Measurements from ENCODE around the gene TMEM179.

TMEM179 gene

DNA sequence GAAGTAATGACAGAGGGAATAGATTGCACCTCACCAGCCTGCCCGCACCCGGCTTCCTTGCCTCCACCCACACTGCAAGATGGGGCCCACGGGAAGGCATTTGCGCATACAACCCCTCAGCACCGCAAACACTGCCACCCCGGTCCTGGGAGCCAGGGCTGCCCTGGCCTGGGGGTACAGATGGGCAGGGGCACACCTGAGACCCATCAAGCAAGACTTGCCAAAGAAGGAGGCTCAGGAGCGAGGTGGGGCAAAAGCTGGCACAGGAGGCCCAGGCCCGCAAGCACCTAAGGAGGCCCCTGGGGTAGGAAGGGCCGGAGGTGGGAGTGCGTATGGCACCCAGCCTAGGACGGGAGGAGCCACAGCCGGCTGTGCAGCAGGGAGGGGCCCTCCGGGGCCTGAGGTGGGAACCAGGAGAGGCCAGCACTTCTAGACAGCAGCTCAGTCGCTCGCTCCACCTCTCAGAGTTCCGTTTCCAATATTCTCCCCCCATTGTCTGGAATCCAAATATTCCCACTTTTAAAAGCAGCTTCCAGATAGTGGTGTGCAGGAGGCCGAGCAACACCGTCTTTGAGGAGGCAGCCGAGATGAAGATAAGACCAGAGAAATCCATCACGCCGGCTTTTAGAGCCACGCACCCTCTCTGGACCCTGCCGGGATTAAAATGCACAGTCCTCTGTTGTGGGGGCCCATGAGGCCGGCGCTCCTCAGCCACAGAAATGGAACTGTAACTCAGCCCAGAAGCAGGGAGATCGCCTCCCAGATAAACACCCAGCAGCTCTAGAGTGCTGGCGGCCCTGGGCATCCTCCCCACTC, 37.2 kb downstream of the TMEM179 start:
- no peak for DNase-seq

DNA sequence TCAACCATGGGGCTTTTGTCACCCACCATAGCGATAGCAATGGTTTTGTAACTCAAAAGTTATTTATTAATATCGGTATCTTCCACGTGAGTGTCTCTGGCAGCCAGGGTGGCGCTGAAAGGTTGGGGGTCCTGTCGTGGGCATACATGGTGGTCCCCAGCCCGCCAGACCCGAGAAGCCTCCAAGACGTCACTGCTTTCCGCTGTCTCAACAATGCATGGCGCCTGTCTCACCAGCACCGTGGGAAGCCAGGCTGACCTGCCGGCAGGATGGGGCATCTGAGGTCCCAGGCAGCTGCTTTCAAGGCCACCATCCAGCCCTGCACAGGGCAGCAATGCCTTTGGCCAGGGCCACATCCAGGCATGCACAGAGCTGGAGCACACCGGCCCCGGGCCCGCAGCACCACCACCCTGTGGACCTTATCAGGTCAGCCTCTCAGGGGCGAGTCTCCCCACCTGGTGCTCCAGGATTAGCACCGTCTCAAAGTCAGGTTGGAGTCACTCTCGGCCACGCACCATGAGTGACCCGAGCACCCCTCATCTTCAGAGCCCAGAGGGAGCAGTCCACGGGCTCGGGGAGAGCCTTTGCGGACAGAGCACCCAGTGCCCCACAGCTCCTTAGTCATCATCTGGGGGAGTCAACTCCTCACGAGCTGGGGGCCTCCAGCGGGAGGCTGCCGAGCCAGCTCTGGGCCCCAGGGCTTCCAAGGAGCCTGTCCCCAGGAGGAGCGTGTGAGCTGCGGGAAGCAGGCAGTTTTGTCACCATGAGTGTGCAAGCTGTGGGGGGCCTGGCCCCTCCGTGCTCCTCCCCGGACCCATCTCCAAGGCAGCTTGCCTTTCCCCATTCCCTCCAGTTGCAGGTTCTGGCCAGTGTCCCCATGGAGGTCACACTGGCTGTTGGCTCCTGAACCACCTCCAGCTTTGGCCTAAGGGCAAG, 39.6 kb downstream of the TMEM179 start:
- no peak for DNase-seq

DNA sequence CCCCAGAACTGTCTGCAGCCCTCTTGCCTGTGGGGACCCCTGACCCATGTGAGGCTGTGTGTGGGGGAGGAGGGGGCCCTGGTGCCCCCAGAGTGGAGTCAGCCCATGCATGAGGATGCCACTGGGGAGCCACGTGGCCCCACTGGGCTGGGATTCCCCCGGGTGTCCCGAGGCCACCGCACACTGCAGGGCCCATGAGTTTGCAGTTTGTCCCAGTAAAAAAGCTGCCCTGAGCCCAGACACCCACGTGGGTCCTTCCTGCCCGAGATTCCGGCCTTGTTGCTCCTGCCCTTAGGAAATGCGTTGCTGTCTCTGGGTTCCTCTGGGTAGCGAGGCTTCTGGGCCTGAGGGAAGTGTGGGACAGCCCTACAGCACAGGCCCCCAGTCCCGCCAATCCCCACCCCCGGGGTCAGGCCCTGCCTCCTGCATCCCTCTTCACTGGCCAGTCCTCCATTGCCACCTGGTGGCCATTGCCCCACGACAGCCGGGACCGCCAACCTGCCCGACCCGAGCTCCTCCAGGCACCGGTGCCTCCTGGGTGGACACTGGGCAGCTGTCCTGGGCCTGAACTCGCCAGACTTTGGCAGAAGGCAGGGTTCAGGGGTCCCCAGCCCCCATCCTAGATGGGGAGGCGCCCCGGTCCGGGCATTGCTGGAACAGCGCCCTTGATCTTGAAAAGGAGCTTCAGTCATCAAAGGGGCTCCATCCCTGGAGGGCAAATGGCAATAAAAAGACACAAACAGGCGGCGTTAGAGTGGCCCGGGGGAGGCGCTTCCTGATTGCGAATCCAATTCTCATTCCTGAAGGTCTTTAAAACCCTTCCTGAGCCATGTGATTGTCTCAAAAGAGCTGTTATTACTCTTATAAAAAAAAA, 40.6 kb downstream of the TMEM179 start:
- peak; percentile 12 for DNase-seq

DNA sequence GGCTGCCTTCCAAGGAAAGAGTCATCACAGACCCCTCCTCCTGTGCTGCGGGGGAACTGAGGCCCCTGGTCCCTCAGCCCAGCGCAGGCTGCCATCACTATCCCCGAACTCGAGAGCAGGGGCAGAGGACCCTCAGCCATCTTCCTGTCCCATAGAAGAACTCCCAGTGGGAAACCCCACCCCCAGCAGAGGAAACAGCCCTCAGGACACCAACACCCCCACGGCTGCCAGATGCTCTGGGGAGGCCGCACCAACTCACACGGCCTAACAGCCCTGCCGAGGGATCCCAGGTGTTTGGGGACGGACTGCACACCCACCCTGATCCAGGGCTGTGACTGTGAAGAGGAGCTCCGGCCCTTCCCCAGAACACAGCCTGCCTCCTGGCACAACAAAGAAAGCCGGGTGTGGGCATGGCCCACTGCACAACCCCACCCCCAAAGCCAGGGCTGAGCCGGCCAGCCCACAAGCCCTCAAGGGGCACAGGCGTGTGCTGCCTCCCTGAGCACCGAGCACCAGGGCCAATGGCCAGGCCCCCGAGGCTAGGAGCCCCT, 41.3 kb downstream of the TMEM179 start:
- DNase-seq, result no peak

- DNase-seq, result no peak
Observed at GRCh38 chr14:104562606-104563005, 42.0 kb downstream of the TMEM179 start.

GRCh38 chr14:104561632-104562495, 42.7 kb downstream of the TMEM179 start:
- no peak for DNase-seq

DNA sequence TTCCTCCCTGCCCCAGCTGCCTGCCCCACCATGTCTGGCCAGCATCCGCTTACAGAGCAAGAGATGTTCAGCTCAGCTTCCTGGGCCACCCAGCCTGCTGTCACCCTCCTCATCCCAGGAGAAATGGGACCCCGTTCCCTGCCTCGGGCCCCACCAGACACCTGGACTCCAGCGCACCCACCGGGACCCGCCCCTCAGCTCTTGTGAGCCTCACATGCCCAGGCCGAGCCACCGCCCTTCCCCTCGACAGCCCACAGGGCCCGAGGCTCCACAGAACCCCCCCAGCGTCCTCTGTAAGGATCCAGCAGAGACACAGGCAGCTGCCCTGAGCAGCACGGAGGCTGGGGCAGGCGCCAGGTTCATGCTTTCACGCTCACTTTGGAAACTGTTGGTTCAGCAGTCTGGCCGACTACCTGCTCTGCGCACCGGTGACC, 43.4 kb downstream of the TMEM179 start:
- DNase-seq, result no peak

DNA sequence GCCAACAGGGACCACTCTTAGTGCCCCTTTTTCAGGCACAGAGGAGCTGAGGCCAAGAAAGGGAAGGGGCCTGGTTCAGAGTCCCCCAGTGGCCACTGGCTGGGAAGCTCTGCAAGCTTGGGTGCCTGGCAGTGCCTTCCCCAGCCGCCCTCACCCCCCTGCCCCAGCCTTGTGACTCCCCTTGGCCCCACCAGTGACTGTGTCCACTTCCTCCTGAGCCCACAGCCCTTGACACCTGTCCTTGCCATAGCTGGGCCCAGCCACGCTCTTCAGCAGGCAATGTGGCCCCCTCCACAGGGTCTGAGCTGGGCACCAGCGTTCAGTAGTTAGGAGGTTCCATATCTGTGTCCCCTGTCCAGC, 44.0 kb downstream of the TMEM179 start:
- no peak for DNase-seq

DNA sequence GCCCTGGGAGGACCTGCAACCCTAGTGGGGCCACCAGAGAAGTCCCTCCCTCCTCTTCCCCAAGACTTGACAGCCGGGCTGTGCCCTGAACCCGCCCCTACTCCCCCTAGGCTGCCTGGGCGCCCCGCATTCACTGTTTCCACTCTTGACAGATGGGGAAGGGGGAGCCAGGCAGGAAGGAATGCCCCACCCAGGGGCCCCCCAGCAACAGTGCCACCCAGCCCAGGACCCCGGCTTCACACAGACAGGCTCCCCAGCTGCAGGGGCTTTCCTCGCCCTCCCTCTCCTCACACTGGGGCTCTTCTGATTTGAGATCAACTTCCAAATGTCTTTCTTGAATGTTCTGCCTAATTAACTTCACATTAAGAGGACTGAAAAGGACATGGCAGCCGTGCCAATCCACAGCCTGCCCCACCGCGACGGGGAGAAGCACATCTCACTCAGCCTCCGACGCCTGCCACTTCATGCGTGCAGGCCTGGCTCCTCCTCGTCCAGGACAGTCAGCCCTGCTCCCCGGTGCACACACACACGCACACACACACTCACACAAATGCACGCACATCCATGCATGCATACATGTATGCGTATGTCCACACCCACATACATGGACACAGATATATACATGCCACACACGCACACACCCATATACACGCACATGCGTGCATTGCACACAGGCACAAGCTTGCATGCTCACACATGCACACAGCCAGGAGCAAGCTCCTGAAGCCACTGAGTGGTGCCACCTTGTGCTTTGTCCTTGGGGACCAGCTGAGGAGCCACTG, 44.6 kb downstream of the TMEM179 start:
- DNase-seq, result no peak

DNA sequence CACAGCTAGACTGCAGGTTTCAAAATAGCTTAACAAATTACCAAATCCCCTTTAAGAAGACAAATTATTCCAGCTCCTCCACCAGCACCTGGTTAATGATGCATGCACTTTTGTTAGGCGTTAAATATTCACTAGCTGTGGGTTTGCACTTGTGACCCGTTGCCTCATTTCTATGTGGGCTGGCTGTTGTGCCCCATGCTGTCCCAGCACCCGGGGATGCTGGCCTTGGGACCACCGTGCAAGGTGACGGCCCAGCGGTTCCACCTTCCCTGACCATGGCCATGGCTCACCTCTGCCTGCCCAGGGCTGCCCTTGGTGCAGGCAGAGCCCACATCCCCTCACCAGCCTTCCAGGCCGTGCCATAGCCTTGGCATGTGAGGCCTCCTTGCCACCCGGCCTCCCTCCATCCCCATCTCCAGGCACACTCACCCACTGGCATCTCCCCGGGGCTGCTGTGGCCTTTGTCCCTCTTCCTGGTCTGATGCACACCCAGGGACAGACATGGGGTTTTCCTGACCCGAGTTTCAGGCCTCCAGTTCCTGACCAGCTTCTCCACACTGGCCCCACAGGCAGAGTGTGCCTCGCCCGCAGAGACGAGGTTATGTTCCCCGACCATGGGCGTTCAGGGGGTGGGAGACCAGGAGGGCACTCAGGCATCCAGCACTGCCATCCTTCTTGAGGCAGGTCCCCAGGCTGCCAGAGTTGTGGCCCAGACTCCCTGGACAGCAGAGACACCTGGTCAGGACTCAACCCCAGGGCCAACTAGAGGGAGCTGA, 45.4 kb downstream of the TMEM179 start:
- no peak for DNase-seq

- DNase-seq, result no peak
Observed at GRCh38 chr14:104558231-104559027, 46.1 kb downstream of the TMEM179 start.

DNA sequence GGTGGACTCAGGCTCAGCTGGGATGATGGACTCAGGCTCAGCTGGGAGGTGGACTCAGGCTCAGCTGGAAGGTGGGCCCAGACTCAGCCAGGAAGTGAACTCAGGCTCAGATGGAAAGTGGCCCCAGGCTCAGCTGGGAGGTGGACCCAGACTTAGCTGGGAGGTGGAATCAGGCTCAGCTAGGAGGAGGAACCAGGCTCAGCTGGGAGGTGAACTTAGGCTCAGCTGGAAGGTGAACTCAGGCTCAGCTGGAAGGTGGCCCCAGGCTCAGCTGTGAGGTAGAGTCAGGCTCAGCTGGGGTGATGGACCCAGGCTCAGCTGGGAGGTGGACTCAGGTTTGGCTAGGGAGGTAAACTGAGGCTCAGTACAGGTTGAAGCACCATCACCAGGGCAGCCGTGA, 46.8 kb downstream of the TMEM179 start:
- no peak for DNase-seq

DNA sequence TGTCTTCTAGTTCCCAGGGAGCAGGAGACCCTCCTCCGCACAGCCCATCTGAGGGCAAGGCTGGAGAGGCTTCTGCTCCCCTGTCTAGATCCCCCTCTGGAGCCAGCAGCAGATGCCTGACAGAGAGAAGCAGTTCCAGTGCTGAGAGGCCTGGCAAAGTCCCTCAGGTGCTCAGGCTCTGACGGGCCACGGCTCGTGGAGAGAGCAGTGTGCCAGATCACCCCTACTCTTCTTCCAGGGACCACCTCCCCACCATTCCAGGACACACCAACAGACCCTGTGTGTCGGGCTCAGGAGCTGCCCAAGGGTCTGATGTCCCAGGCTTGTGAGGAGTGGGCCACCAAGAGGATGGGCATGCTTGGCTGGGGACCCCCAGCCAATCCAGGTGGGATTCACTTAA, 47.5 kb downstream of the TMEM179 start:
- DNase-seq, result no peak

- DNase-seq, result no peak
Observed at GRCh38 chr14:104556256-104557021, 48.1 kb downstream of the TMEM179 start.

GRCh38 chr14:104555430-104556255, 48.9 kb downstream of the TMEM179 start:
- DNase-seq, result no peak

DNA sequence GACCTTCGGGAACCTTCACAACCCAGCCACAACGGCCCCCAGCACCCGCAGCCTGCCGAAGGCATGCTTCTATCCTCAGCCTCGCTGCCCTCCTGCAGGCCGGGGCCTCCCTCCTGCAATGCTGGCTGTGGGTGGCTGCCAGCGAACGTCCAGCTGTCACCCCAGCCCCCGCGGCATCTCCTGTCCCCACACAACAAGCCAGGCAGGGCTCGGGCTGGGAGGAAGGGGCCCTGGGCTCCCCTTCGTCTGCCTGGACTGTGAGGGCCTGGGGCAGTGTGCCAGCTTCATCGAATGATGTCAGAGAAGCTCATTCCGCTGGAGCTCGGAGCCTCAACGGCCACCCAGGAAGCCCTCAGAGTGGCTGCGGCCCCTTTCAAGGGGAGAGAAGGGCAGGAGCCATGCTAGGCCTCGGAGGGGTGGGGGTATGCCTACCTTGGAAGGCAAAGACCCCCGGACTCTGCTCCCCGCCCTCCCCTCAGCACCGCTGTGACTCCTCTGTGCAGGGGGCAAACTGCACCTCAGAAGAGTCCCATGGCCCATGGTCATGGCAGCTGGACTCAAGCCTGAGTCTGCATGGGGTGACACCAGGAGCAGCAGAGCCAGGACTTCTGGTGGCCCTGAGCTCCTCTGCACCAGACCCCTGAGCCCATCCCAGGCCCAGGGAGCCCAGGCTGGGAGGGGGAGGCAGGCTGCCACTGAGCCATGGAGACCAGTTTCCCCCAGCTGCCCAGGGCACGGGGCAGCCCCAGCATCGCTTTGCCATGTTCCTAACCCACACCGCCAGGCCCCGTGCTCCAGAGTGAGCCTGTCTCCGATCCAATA, 49.8 kb downstream of the TMEM179 start:
- DNase-seq, result no peak

Data from NCI-H2029 (cell line).